WI38 (cell line): ENCODE data around the gene RNF17.

Experiments
- H3K4me3 ChIP-seq: 2 replicates; pipeline ENCODE4 v1.5.1; 2011; ENCODE audit warnings: low read depth, mild to moderate bottlenecking, control low read depth, low read length
- CTCF ChIP-seq: IDR thresholded peaks from 2 replicates; pipeline ENCODE4 v1.5.1; 2012; ENCODE audit warnings: low read depth, mild to moderate bottlenecking, control low read depth, low read length

The RNF17 gene

GRCh38 chr13:24890256-24890655 lies 126.3 kb downstream of the RNF17 start:
- no peak overlapping the region for H3K4me3 ChIP-seq
- no peak for TF ChIP-seq CTCF

- TF ChIP-seq CTCF, result no peak
- H3K4me3 ChIP-seq, result no peak overlapping the region
Measured at GRCh38 chr13:24891476-24892108, 127.6 kb downstream of the RNF17 start.

- no peak overlapping the region for H3K4me3 ChIP-seq
- TF ChIP-seq CTCF, result no peak
Measured at GRCh38 chr13:24892829-24893228, 128.9 kb downstream of the RNF17 start.

GRCh38 chr13:24893863-24894262 lies 129.9 kb downstream of the RNF17 start:
- TF ChIP-seq CTCF, result no peak
- no peak overlapping the region for H3K4me3 ChIP-seq

DNA sequence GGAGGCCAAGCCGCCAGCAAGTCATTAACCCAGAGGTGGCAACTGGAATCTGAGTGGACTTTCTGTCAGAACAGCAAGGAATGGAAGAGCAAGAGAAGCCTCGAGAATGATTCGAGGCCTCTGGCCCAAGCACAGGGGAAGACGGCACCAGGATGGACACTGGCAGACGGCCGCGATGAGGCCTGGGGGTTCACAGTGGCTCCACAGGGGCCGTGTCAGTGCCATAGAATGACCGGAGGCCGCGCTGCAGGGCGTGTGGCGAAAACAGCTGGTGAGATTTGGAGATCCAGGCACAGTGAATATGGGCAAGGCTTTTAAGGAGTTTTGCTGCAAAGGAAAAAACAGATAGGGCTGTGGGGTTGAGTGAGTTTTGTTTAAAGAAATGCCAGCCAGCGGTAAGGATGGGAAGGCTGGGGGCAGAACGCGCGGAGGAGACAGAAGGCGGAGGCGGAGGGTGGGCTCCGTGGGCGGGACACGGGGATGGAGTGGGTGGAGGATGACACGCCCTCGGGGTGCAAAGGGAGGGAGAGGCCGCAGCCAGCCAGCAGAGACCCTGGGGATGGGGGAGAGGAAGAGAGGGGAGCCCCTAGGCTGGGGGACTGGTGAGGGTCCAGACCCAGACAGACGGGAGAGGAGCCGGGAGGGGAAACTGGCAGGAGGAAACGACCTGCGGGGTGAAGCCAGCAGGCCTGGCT lies 130.5 kb downstream of the RNF17 start:
- no peak for TF ChIP-seq CTCF
- H3K4me3 ChIP-seq, result no peak overlapping the region

DNA sequence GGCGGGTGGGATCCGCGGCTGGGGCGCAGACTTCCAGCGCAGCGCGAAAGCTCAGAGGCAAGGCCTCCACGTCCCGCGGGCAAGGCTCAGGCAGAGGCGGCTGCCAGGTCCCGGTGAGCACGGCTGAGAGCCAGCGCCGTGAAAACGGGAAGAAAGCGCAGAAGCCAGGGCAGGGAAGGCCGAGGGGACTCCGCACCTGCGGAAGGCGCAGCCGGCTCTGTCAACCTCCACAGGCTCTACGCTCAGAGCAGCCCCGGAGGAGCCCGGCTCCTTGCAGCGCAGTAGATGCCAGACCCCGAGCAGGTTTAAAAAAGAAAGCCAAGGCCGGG lies 131.0 kb downstream of the RNF17 start:
- TF ChIP-seq CTCF, result no peak
- H3K4me3 ChIP-seq, result no peak overlapping the region

- no peak for TF ChIP-seq CTCF
- H3K4me3 ChIP-seq, result no peak overlapping the region
Measured at GRCh38 chr13:24896061-24896460, 132.1 kb downstream of the RNF17 start.
